ENCODE measurements around the gene MFRP. TPM values are rescaled to one million over a fixed set of nuclear protein-coding genes. Genes with fewer than 3 reads are reported as not detected.
A peak's percentile ranks its signal among the peaks of the same experiment; 100 is the strongest.

Gene MFRP
- total RNA-seq, 1 experiment from 2014 or later = not detected

DNA sequence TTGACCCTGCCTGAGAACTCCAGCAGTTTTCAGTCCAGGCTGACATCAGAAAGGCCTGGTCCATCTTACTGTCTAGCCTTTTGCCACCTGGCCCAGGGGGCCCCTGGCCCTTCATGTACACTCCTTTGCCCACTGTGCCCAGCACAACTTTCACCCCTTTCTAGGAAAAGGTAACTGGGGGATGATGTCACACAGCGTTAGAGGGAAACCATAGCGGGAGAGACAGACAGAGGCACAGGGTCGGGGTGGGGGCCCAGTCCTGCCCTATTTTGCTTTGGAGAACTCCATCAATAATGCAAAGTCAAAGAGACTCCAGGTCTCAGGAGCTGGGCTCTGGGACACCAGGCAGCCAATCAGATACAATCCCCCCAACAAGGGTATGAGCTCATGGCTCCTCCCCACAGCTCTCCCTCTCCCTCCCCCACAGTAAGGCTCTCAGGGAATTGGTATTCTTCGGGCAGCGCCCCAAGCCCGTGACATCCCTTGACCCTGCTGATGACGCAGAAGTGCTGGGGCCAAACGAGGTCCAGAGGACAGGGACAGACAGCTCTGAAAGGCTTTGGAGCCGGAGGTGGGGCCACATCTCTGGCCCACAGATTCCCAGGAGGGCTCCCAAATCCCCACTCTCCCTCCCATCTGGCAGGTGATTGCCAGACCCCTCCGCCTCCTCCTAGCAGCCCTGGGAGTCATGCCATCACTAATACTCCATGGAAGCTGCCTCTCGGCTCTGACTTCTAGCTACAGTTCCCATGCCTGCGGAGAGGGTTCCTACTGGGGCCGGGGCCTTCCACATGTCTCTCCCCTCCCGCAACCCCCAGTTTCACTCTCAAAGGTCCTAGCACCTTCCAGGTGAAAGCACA, 29.1 kb upstream of the MFRP start:
- peaks cover 9% of the 10 kb centered on the region for H3K36me3 ChIP-seq
- H3K4me3 ChIP-seq = no peak overlapping the region
- no peak for DNase-seq
- H3K9me3 ChIP-seq = no peaks in the 10 kb centered on the region
- no peaks in the 10 kb centered on the region for H3K27me3 ChIP-seq

DNA sequence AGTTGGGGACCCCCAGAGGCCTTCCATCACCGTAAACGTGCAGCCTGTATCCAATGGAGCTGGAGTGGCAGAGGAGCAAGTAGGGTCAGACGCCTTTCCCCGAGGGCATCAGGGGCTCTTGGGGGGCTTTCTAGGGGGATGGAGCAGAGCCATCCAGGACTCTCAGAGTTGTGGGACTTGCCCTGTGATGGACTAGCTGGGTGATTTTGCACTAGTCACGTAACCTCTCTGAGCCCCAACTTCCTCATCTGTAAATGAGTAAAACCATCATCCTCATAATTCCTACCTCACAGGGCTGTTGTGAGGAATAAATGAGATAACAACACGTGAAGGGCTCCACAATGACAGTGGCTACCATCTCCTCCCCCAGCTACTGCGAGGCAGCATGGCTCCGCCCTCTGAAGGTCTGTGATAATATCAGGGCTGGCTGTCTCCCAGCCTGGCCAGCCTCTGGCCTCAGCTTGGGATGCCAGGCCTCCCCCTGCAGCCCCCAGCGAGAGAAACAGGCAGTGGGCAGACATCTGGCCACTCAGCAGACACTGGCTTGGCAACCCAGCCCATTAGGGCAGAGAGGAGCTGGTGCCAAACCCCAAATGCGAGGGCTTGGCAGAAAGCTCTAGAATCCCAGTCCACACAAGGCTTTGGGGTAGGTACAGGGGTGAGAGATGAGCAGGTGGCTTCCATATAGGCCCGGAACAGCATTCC, 28.3 kb upstream of the MFRP start:
- DNase-seq = peak; percentile 51
- H3K4me3 ChIP-seq = no peak overlapping the region
- no peaks in the 10 kb centered on the region for H3K27me3 ChIP-seq
- H3K9me3 ChIP-seq = no peaks in the 10 kb centered on the region
- peaks cover 15% of the 10 kb centered on the region for H3K36me3 ChIP-seq

- DNase-seq = peak; percentile 61
- no peak overlapping the region for H3K4me3 ChIP-seq
- H3K9me3 ChIP-seq = no peaks in the 10 kb centered on the region
- no peaks in the 10 kb centered on the region for H3K27me3 ChIP-seq
- peaks cover 19% of the 10 kb centered on the region for H3K36me3 ChIP-seq
These were observed 27.6 kb upstream of the MFRP start for GRCh38 chr11:119373921-119374631.

DNA sequence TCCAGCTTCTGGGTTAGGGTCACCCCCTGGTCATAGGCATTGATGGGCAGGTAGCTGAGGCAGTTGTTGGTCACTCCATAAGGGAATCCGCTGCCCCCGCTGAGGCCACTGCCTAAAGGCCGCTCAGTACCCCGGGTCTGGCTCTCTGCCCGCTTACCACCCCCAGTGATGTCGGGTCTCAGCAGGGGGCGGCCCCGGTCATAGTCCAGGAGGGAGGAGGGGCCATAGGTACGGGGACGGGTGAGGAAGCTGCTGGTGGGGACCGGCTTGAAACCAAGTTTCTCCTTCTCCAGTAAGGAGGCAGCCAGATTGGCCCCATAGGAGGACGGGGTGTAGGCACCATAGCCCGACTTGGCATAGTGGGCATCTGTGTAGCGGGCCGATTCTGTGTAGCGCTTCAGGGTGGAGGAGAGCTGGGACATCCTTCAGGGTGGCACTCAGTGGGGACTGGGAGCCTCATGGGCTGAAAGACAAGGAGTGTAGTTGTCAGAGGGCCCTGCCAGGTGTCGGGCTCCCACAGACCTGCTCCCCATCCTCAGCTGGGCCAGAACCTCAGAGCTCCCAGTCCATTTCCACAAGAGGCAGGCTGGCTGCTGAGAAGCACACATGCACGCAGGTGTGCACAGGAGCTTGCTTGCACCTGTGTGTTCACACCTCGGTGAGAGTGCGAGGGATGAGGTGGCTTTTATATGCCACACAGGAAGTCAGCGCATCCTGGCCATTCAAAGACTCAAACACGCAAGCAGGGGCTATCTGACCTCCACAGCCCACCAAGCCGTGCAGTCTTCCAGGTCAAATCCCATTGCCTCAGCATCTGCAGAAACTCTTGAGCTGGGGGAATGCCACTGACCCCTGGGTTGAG, 26.8 kb upstream of the MFRP start:
- DNase-seq = no peak
- no peaks in the 10 kb centered on the region for H3K27me3 ChIP-seq
- no peaks in the 10 kb centered on the region for H3K9me3 ChIP-seq
- H3K36me3 ChIP-seq = peaks cover 19% of the 10 kb centered on the region
- no peak overlapping the region for H3K4me3 ChIP-seq

DNA sequence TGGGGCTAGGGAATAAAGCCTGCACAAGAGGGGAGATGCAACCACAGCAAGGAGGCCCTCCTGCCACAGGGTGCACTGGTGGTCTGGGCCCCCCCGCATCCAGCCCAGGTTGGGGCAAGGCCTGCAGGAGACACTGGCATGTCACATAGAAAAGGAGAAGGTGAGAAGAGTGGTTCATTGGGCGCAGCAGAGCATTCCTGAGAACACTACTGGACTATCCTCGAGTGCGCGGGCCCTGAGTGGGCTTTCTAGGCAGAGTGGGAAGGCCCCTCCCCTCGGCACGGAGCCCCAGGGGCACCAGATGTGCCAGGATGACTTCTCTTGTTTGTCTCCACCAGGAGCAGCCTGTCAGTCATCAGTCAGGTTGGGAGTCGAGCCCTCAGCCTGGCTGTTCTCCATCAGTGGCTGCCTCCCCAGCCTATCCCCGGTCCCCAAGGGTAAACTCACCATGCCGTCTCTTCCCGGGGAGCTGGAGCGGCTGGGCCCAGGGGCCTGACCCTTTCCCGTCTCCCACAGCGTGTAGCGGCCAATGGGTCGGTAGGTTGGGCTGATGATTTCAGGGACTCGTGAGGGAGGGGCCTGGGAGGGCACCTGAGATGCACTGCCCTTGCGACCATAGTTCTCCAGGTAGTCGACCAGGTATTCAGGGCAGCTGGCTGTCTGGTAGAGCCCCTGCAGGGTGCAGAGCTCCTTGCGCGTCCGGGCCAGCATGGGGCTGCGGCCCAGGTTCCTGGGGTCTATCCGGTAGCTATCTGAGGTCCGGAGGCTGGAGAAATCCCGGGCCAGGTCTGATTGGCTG, 26.0 kb upstream of the MFRP start:
- peaks cover 19% of the 10 kb centered on the region for H3K36me3 ChIP-seq
- H3K9me3 ChIP-seq = no peaks in the 10 kb centered on the region
- DNase-seq = no peak
- H3K27me3 ChIP-seq = no peaks in the 10 kb centered on the region
- no peak overlapping the region for H3K4me3 ChIP-seq

- H3K4me3 ChIP-seq = no peak overlapping the region
- DNase-seq = peak; percentile 87
- H3K9me3 ChIP-seq = no peaks in the 10 kb centered on the region
- H3K36me3 ChIP-seq = peaks cover 19% of the 10 kb centered on the region
- H3K27me3 ChIP-seq = no peaks in the 10 kb centered on the region
These were observed 25.3 kb upstream of the MFRP start for GRCh38 chr11:119371778-119372182.

DNA sequence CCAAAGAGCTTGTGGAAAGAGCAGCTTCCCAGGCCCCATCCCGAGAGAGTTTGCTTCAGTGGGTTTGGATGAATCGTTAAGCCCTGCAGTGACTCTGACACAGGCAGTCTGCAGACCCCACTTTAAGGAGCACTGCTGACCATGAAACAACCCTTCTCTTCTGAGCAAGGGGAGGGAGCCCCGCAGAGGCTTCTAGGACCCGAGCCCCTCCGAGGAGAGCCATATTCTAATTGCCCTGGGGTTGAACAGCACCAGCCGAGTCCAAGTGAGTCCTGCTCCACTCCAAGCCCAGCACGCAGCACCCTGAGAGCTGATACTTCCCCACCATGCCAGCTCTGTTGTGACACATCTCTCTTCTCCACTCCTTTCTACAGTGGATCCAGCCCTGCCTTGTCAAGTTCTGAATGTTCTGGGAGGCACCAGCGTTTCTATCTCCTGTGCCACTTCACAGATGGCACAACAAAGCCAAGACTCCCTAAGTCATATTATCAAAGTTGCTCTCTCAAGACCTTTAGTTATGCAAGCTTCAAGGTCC, 24.6 kb upstream of the MFRP start:
- Histone ChIP-seq H3K4me3 (no peak overlapping the region), H3K9me3 (no peaks in the 10 kb centered on the region), H3K36me3 (peaks cover 19% of the 10 kb centered on the region), H3K27me3 (no peaks in the 10 kb centered on the region)
- no peak for DNase-seq

GRCh38 chr11:119370486-119371046, 24.1 kb upstream of the MFRP start:
- H3K9me3 ChIP-seq = no peaks in the 10 kb centered on the region
- H3K27me3 ChIP-seq = no peaks in the 10 kb centered on the region
- peaks cover 19% of the 10 kb centered on the region for H3K36me3 ChIP-seq
- peak; percentile 92 for DNase-seq
- no peak overlapping the region for H3K4me3 ChIP-seq

DNA sequence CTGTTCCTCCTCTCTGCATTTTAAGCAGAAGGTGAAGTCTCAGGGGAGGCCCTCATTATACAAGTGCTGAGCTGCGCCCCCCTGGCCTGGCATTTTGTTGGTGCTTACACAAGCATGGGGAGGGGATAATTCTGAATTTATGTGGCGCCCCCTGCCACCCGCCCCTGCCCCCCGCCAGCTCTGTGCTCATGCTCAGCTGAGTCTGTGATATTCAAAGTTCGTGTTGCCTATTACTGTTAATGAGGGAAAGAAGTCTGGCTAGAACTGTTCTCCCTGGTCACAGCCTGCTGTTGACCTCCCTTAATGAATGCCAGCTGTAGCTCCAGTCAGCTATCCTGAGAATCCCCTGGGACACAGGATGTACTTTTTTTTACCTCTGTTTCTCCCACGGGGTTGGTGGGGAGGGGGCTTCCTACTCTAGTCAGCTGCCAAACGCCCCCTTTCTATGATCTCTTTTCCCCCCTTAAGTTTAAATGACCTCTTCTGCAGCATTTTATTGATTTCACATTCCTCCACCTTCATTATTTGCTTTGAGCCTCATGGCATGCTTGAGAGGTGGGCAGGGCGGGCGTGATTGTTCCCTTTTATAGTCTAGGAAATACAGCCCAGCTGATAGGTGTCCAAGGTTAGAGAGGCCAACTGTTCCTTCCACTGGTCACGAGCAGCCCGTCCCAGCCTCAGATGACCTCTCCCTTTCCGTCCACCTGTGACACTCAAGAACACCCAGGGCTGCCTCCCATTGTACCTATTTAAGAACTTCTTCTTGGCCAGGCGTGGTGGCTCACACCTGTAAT, 22.8 kb upstream of the MFRP start:
- H3K4me3 ChIP-seq = no peak overlapping the region
- peaks cover 21% of the 10 kb centered on the region for H3K36me3 ChIP-seq
- H3K27me3 ChIP-seq = no peaks in the 10 kb centered on the region
- no peaks in the 10 kb centered on the region for H3K9me3 ChIP-seq
- DNase-seq = no peak

GRCh38 chr11:119368121-119369034, 21.9 kb upstream of the MFRP start:
- Histone ChIP-seq H3K4me3 (no peak overlapping the region), H3K9me3 (no peaks in the 10 kb centered on the region), H3K27me3 (no peaks in the 10 kb centered on the region), H3K36me3 (peaks cover 21% of the 10 kb centered on the region)
- DNase-seq = peak; percentile 97

GRCh38 chr11:119367661-119368120, 21.2 kb upstream of the MFRP start:
- Histone ChIP-seq H3K27me3 (no peaks in the 10 kb centered on the region), H3K9me3 (no peaks in the 10 kb centered on the region), H3K4me3 (no peak overlapping the region), H3K36me3 (peaks cover 18% of the 10 kb centered on the region)
- DNase-seq = peak; percentile 88

- H3K4me3 ChIP-seq = no peak overlapping the region
- H3K27me3 ChIP-seq = no peaks in the 10 kb centered on the region
These were observed 20.4 kb upstream of the MFRP start for GRCh38 chr11:119366690-119367620.

More at GRCh38 chr11:119366690-119367620, 20.4 kb upstream of the MFRP start:
- H3K36me3 ChIP-seq = peaks cover 13% of the 10 kb centered on the region
- peak; percentile 40 for DNase-seq
- H3K9me3 ChIP-seq = no peaks in the 10 kb centered on the region

Data from MG63 (cell line).